Esophagus muscularis mucosa (tissue), 4 donors: ENCODE results near the gene HSPB7. TPM values are rescaled to one million over a fixed set of nuclear protein-coding genes. Genes with fewer than 3 reads are reported as not detected.

Experiments used
- DNase-seq: peaks from one replicate; pipeline ENCODE4 v3.0.0-alpha.2; 2017; ENCODE audit errors: extremely low spot score
- H3K27ac ChIP-seq, 4 donors: fragments of 200-600 bp; sonication (generic); replicated peaks in 1 of 4; 1 replicate in 3 of 4; 2 replicates in 1 of 4; pipeline ENCODE4 v1.5.1; 2016 to 2019; ENCODE audit warnings: mild to moderate bottlenecking in 1 of 4
- H3K27me3 ChIP-seq, 4 donors: fragments of 200-600 bp; sonication (generic); one replicate each; pipeline versions ENCODE4 v1.5.1 to v1.6.0; 2016 to 2019
- H3K36me3 ChIP-seq, 4 donors: fragments of 200-600 bp; sonication (generic); one replicate each; pipeline ENCODE4 v1.5.1; 2016 to 2019
- H3K4me1 ChIP-seq, 4 donors: fragments of 200-600 bp; sonication (generic); one replicate each; pipeline ENCODE4 v1.5.1; 2016 to 2019
- H3K4me3 ChIP-seq, 4 donors: fragments of 200-600 bp; sonication (generic); 1 replicate in 2 of 4; 2 replicates in 2 of 4; pipeline ENCODE4 v1.5.1; 2016 to 2019; ENCODE audit warnings: mild to moderate bottlenecking in 4 of 4, moderate library complexity in 1 of 4
- H3K9me3 ChIP-seq, 4 donors: fragments of 200-600 bp; sonication (generic); 1 replicate in 3 of 4; 2 replicates in 1 of 4; pipeline ENCODE4 v1.5.1; 2016 to 2019
- EP300 ChIP-seq: sonication (generic); formaldehyde crosslinking; IDR thresholded peaks from one replicate; pipeline ENCODE4 v1.6.1; 2017; ENCODE audit warnings: antibody characterized with exemption
- POLR2A ChIP-seq: fragments of 450-650 bp; IDR thresholded peaks from one replicate; pipeline ENCODE4 v1.6.1; 2017; ENCODE audit warnings: antibody characterized with exemption, moderate library complexity, mild to moderate bottlenecking, low read depth
- POLR2AphosphoS5 ChIP-seq, 2 donors: sonication (generic); formaldehyde crosslinking; IDR thresholded peaks; one replicate each; pipeline ENCODE4 v1.6.1; 2017; ENCODE audit warnings: antibody characterized with exemption in 2 of 2
- WGBS: methylation state at CpG from one replicate; pipeline ENCODE4 v1.1.5; 2018; 5-methylcytosine and 5-hydroxymethylcytosine counted together
- intact Hi-C: fragments of 100-400 bp; cut with DNase I; formaldehyde crosslinking; loops from one replicate; pipeline ENCODE4 v1.15.1; 2023
- total RNA-seq, 4 donors: library from RNA; depleted of rRNA; stranded (reverse); fragments of >200 nt; gene quantifications; one replicate each; pipeline versions ENCODE4 v1.1.0 to v1.2.1, GENCODE V29; 2016
- TF ChIP-seq, protein P1 (sequence below), 3 experiments: fragments of 200-600 bp in 2 of 3; fragments of 450-650 bp in 1 of 3; sonication (generic) in 2 of 3; IDR thresholded peaks; one replicate each; pipeline ENCODE4 v1.5.1; 2017 to 2019; ENCODE audit warnings: antibody characterized with exemption in 3 of 3, mild to moderate bottlenecking in 2 of 3, moderate library complexity in 1 of 3

The HSPB7 gene
- total RNA-seq, 4 donors from 2014 or later: 111 to 408 (median 279) TPM

DNA sequence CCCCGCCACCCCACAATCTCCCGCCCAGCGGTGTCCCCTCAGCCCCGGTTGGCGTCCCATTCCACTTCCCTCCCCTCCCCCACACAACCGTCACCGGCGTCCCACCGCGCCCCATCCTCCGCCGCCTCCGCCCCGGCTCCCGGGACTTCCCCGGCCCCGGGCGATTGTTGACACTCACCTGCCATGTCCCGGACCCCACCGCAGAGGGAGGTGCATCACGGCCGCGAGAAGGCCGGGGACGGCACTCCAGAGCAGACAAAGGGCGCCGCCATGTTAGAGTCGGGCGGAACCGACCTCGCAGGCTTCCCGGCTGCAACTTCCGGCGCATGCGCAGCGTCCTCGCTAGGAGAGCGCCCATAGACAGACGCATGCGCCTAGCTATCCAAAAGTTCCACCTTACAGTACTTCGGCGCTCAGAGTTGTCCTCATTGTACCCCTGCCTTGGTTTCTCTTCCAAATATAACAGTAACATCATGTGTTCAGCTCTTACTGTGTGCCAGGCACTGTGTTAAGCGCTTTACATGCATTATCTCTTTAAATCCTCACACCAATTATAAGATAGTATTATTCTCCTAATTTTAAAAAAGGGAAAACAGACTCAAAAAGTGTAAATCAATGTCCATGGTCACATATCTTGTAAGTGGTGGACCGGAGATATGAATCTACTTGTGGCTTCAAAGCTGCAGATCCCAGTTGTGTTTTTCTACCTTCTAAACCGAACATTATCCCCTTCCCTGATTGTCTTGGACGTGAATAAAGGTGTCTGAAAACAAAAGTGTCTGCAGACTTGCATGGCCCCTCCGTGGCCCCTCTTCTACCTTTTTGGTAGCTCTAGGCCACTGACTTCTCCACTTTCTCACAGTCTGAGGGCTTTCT is 41.8 kb downstream of the HSPB7 start, which contains the start of gene ZBTB17:
TSS of gene ZBTB17 (minus strand) at position 297 of the 876 bp plus-strand sequence. CDS start 27,606 bp downstream, outside the sequence.
- peak; percentile 98 for DNase-seq
- Histone ChIP-seq H3K4me1 (peaks cover 10 to 32% (median 30%) of the 10 kb centered on the region in 4 donors), H3K27ac (peak within 1 kb of the TSS; percentile 80 to 89 (median 86)), H3K36me3 (peaks cover 0 to 19% (median 16%) of the 10 kb centered on the region in 4 donors), H3K4me3 (peak within 1 kb of the TSS; percentile 75 to 98 (median 84)), H3K9me3 (no peaks in the 10 kb centered on the region), H3K27me3 (no peaks in the 10 kb centered on the region)
- TF ChIP-seq POLR2A (peak; percentile 79), POLR2AphosphoS5 (IDR thresholded peaks at IDR 0.05) (peak; percentile 89 to 94)
- TF ChIP-seq, protein P1, sequence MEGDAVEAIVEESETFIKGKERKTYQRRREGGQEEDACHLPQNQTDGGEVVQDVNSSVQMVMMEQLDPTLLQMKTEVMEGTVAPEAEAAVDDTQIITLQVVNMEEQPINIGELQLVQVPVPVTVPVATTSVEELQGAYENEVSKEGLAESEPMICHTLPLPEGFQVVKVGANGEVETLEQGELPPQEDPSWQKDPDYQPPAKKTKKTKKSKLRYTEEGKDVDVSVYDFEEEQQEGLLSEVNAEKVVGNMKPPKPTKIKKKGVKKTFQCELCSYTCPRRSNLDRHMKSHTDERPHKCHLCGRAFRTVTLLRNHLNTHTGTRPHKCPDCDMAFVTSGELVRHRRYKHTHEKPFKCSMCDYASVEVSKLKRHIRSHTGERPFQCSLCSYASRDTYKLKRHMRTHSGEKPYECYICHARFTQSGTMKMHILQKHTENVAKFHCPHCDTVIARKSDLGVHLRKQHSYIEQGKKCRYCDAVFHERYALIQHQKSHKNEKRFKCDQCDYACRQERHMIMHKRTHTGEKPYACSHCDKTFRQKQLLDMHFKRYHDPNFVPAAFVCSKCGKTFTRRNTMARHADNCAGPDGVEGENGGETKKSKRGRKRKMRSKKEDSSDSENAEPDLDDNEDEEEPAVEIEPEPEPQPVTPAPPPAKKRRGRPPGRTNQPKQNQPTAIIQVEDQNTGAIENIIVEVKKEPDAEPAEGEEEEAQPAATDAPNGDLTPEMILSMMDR (IDR thresholded peaks at IDR 0.05): no peak
- WGBS: 20% methylated on average over 19 of the region's 47 CpGs
- intact Hi-C loops: loop anchor here (5.0 kb wide), 1 partner anchor 139 kb away; no protein-coding TSS in a partner anchor

DNA sequence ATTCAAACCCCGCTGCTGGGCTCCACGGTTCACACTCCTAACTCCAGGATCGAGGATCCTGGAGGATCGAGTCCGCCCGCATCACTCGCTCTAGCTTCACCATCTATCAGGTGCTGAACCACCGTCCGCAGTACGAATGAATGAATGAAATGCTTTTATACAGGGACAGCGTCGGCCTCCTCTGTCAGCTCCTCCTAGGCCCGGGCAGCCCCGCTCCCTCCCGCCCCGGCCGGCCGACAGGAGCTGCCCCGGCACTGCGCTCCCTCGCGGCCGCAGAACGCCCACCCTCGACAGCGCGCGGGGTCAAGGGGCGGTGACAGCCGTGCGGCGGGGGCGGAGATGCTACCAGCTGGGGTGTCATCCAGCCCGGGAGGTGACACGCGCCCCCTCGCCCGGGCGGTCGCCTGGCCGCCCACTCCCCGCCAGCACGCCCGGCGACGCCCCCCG is 42.5 kb downstream of the HSPB7 start:
- no peaks in the 10 kb centered on the region for H3K27me3 ChIP-seq
- intact Hi-C loops: loop anchor here (5.0 kb wide), 1 partner anchor 138 kb away; no protein-coding TSS in a partner anchor
- peaks cover 0 to 25% (median 19%) of the 10 kb centered on the region in 4 donors for H3K36me3 ChIP-seq
- no peaks in the 10 kb centered on the region for H3K9me3 ChIP-seq
- WGBS: 1% methylated on average over 9 of the region's 47 CpGs
- TF ChIP-seq POLR2A (no peak), EP300 (no peak), POLR2AphosphoS5 (IDR thresholded peaks at IDR 0.05) (no peak)
- TF ChIP-seq, protein P1 (IDR thresholded peaks at IDR 0.05): peak in 1 of 3 experiments; percentile 8
- H3K27ac ChIP-seq: peak overlapping the region; percentile 80 to 89 (median 86)
- H3K4me3 ChIP-seq: peak overlapping the region; percentile 75 to 98 (median 84)
- no peak for DNase-seq
- peaks cover 10 to 32% (median 30%) of the 10 kb centered on the region in 4 donors for H3K4me1 ChIP-seq

DNA sequence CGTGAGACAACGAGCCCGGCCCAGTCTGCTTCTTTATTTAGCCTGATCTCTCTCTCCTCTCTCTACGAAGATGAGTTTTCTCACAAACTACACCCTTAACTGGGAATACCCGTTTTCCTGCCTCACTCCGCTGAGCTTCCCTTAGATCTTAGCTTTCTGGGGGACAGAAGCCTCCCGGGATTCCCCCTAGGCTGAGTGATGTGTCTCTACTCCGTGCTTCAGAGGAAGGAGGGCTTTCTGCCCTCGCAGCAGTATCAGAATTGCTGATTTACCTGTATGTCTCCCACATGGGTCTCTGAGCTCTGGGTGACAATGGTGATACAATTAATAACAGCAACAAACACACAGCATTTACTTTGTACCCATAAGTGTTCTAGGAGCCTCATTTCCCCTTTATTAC is 43.0 kb downstream of the HSPB7 start:
- Histone ChIP-seq H3K9me3 (no peaks in the 10 kb centered on the region), H3K4me1 (peaks cover 10 to 32% (median 30%) of the 10 kb centered on the region in 4 donors), H3K4me3 (peak overlapping the region; percentile 75 to 98 (median 84)), H3K27ac (peak overlapping the region in 2 of 4 donors; percentile 84 to 89), H3K36me3 (peaks cover 0 to 30% (median 21%) of the 10 kb centered on the region in 4 donors), H3K27me3 (no peaks in the 10 kb centered on the region)
- DNase-seq: no peak
- intact Hi-C loops: loop anchor here (5.0 kb wide), 1 partner anchor 138 kb away; no protein-coding TSS in a partner anchor
- TF ChIP-seq POLR2A (no peak), POLR2AphosphoS5 (IDR thresholded peaks at IDR 0.05) (no peak), EP300 (no peak)
- TF ChIP-seq, protein P1 (IDR thresholded peaks at IDR 0.05): no peak
- 32% methylated on average over 9 of the region's 9 CpGs for WGBS

DNA sequence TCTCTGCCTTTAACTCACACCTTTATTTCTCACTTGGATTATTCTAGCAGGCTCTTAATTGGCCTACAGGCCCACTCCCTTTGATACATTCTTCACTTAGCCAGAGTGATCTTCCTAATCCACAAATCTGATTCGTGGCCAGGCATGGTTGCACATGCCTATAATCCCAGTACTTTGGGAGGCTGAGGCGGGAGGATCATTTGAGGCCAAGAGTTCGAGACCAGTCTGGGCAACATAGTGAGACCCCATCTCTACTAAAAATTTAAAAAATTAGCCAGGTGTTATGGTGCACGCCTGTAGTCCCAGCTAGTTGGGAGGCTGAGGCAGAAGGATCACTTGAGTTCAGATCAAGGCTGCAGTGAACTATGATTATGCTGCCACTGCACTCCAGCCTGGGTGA is 44.1 kb downstream of the HSPB7 start:
- Histone ChIP-seq H3K27ac (no peak overlapping the region), H3K36me3 (peaks cover 0 to 41% (median 30%) of the 10 kb centered on the region in 4 donors), H3K4me1 (peaks cover 10 to 32% (median 30%) of the 10 kb centered on the region in 4 donors), H3K9me3 (no peaks in the 10 kb centered on the region), H3K4me3 (no peak overlapping the region), H3K27me3 (no peaks in the 10 kb centered on the region)
- 93% methylated on average over 4 of the region's 4 CpGs for WGBS
- intact Hi-C loops: no loop called here
- DNase-seq: no peak
- TF ChIP-seq POLR2AphosphoS5 (IDR thresholded peaks at IDR 0.05): no peak

DNA sequence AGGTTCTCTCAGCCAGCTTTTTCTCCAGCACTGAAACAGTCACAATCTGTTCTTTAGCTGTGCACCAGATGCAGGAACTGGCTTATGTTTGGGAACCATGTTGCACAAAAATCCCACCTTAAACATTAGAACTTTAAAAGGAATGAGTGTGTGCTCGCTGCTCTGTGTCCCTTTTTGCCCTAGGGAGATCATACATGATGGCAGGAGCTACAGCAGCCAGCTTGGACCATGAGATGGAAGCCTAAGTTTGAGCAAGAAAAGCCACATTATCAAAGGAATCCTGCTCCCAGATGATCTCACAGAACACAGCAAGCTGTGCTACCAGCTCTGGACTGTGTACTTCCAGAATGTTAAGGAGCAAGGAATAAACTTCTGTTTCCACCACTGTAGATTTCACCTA is 45.4 kb downstream of the HSPB7 start:
- TF ChIP-seq EP300 (no peak), POLR2A (no peak), POLR2AphosphoS5 (IDR thresholded peaks at IDR 0.05) (no peak)
- TF ChIP-seq, protein P1 (IDR thresholded peaks at IDR 0.05): no peak
- 100% methylated on average over 1 of the region's 1 CpG for WGBS
- no peak for DNase-seq
- Histone ChIP-seq H3K36me3 (peaks cover 0 to 48% (median 35%) of the 10 kb centered on the region in 4 donors), H3K27me3 (no peaks in the 10 kb centered on the region), H3K4me3 (no peak overlapping the region), H3K4me1 (peaks cover 10 to 41% (median 35%) of the 10 kb centered on the region in 4 donors), H3K9me3 (no peaks in the 10 kb centered on the region), H3K27ac (no peak overlapping the region)
- intact Hi-C loops: no loop called here
